KMS-11 (cell line): ENCODE measurements around the gene TRPM6.
"Not testable (repeated sequence)": the region's sequence is repeated elsewhere in the genome, so short reads cannot be mapped to it uniquely, and the experiment has no call there.

Experiments
- H2AFZ ChIP-seq: fragments of 200-600 bp; sonication (generic); 2 replicates; pipeline ENCODE4 v1.6.1; 2016; ENCODE audit warnings: antibody characterized with exemption, mixed run types, low read depth
- H3K27ac ChIP-seq: fragments of 200-600 bp; sonication (generic); 2 replicates; pipeline ENCODE4 v1.6.1; 2016; ENCODE audit warnings: mild to moderate bottlenecking, mixed run types
- H3K27me3 ChIP-seq: fragments of 200-600 bp; sonication (generic); 2 replicates; pipeline ENCODE4 v1.6.1; 2017; ENCODE audit warnings: mild to moderate bottlenecking, low read depth, mixed run types, moderate library complexity; ENCODE audit not compliant: insufficient read depth
- H3K36me3 ChIP-seq: fragments of 200-600 bp; sonication (generic); 2 replicates; pipeline ENCODE4 v1.6.1; 2017; ENCODE audit warnings: mild to moderate bottlenecking, mixed run types; ENCODE audit not compliant: insufficient read depth
- H3K4me1 ChIP-seq: fragments of 200-600 bp; sonication (generic); 2 replicates; pipeline ENCODE4 v1.6.1; 2016; ENCODE audit warnings: mild to moderate bottlenecking, low read depth, mixed run types; ENCODE audit not compliant: poor library complexity, severe bottlenecking
- H3K4me2 ChIP-seq: fragments of 200-600 bp; sonication (generic); 2 replicates; pipeline ENCODE4 v1.7.0; 2016; ENCODE audit warnings: mild to moderate bottlenecking, mixed run types
- H3K4me3 ChIP-seq: fragments of 200-600 bp; sonication (generic); IDR thresholded peaks from 2 replicates; pipeline ENCODE4 v1.6.1; 2017; ENCODE audit warnings: low read depth, low read length, mixed read lengths; ENCODE audit not compliant: insufficient read depth
- H3K79me2 ChIP-seq: fragments of 200-600 bp; sonication (generic); 2 replicates; pipeline ENCODE4 v1.6.1; 2016; ENCODE audit warnings: low read depth, mixed run types; ENCODE audit not compliant: insufficient read depth
- H3K9ac ChIP-seq: fragments of 200-600 bp; sonication (generic); 2 replicates; pipeline ENCODE4 v1.6.1; 2016; ENCODE audit warnings: mild to moderate bottlenecking, mixed run types
- H4K20me1 ChIP-seq: fragments of 200-600 bp; sonication (generic); 2 replicates; pipeline ENCODE4 v1.6.1; 2016; ENCODE audit warnings: mild to moderate bottlenecking, mixed run types; ENCODE audit not compliant: insufficient read depth
- TF ChIP-seq, protein P1 (sequence below): fragments of 200-600 bp; sonication (generic); conservative IDR thresholded peaks from 2 replicates; pipeline ENCODE4 v1.6.1; 2017; ENCODE audit warnings: low read depth, mild to moderate bottlenecking, antibody characterized with exemption, low read length, moderate library complexity, mixed read lengths

The TRPM6 gene

DNA sequence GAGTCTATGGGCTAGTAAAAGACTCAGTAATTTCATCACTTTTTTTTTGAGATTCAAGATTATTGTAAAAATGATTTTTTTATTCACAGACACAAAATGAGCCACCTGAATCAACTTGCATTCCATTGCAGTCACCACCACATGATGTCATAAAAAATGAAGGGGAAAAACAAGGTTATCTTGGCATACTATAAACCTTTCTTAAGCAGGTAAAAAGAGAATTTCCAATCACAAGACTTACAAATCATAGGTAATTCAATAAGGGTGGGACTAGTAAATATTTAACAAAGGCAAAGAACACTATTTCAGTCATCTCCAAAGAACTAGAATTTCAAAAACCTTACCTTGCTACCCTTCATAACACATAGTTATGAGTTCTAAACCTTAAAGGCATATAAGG lies 30.7 kb downstream of the TRPM6 start:
- Histone ChIP-seq H4K20me1 (no peaks in the 10 kb centered on the region), H3K27me3 (no peaks in the 10 kb centered on the region), H3K27ac (no peak overlapping the region), H3K4me1 (peaks cover 6% of the 10 kb centered on the region), H3K4me2 (no peak overlapping the region), H3K36me3 (no peaks in the 10 kb centered on the region), H3K79me2 (no peaks in the 10 kb centered on the region), H3K4me3 (no peak overlapping the region), H2AFZ (no peak overlapping the region), H3K9ac (no peak overlapping the region)
- TF ChIP-seq, protein P1, sequence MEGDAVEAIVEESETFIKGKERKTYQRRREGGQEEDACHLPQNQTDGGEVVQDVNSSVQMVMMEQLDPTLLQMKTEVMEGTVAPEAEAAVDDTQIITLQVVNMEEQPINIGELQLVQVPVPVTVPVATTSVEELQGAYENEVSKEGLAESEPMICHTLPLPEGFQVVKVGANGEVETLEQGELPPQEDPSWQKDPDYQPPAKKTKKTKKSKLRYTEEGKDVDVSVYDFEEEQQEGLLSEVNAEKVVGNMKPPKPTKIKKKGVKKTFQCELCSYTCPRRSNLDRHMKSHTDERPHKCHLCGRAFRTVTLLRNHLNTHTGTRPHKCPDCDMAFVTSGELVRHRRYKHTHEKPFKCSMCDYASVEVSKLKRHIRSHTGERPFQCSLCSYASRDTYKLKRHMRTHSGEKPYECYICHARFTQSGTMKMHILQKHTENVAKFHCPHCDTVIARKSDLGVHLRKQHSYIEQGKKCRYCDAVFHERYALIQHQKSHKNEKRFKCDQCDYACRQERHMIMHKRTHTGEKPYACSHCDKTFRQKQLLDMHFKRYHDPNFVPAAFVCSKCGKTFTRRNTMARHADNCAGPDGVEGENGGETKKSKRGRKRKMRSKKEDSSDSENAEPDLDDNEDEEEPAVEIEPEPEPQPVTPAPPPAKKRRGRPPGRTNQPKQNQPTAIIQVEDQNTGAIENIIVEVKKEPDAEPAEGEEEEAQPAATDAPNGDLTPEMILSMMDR, result no peak

GRCh38 chr9:74855072-74855471 lies 32.6 kb downstream of the TRPM6 start:
- H2AFZ ChIP-seq, result no peak overlapping the region
- H3K36me3 ChIP-seq, result no peaks in the 10 kb centered on the region
- no peak overlapping the region for H3K9ac ChIP-seq
- TF ChIP-seq, protein P1, result no peak
- H3K79me2 ChIP-seq, result no peaks in the 10 kb centered on the region
- H3K4me3 ChIP-seq, result no peak overlapping the region
- peaks cover 6% of the 10 kb centered on the region for H3K4me1 ChIP-seq
- H3K4me2 ChIP-seq, result no peak overlapping the region
- no peaks in the 10 kb centered on the region for H3K27me3 ChIP-seq
- no peak overlapping the region for H3K27ac ChIP-seq
- no peaks in the 10 kb centered on the region for H4K20me1 ChIP-seq

DNA sequence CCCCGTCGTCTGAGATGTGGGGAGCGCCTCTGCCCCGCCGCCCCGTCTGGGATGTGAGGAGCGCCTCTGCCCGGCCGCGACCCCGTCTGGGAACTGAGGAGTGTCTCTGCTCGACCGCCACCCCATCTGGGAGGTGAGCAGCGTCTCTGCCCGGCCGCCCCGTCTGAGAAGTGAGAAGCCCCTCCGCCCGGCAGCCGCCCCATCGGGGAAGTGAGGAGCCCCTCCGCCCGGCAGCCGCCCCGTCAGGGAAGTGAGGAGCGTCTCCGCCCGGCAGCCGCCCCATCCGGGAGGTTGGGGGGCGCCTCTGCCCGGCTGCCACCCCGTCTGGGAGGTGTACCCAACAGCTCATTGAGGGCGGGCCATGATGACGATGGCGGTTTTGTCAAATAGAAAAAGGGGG lies 34.7 kb downstream of the TRPM6 start:
- H3K9ac ChIP-seq, H2AFZ ChIP-seq, H3K27ac ChIP-seq, H3K36me3 ChIP-seq, H3K79me2 ChIP-seq, H3K4me2 ChIP-seq, H3K27me3 ChIP-seq, H3K4me3 ChIP-seq, H4K20me1 ChIP-seq: not testable (repeated sequence)
- H3K4me1 ChIP-seq, result peaks cover 14% of the 10 kb centered on the region

GRCh38 chr9:74848153-74848525 lies 39.6 kb downstream of the TRPM6 start:
- Histone ChIP-seq H3K4me2 (peak overlapping the region; percentile 83), H3K27ac (peak overlapping the region; percentile 13; the same call in 1 of the 2 replicates), H3K9ac (no peak overlapping the region), H4K20me1 (no peaks in the 10 kb centered on the region), H3K27me3 (no peaks in the 10 kb centered on the region), H2AFZ (0 out of 2 replicates have a peak overlapping the region, but pooled peaks have one; percentile 19), H3K36me3 (no peaks in the 10 kb centered on the region), H3K79me2 (no peaks in the 10 kb centered on the region), H3K4me3 (no peak overlapping the region), H3K4me1 (peaks cover 19% of the 10 kb centered on the region)
- TF ChIP-seq, protein P1, result no peak

- Histone ChIP-seq H3K36me3 (no peaks in the 10 kb centered on the region), H2AFZ (0 out of 2 replicates have a peak overlapping the region, but pooled peaks have one; percentile 19), H3K79me2 (no peaks in the 10 kb centered on the region), H3K4me2 (peak overlapping the region; percentile 83), H3K9ac (no peak overlapping the region), H4K20me1 (no peaks in the 10 kb centered on the region), H3K27ac (peak overlapping the region; percentile 13; the same call in 1 of the 2 replicates), H3K4me3 (no peak overlapping the region), H3K27me3 (no peaks in the 10 kb centered on the region), H3K4me1 (peaks cover 19% of the 10 kb centered on the region)
- TF ChIP-seq, protein P1, result no peak
Observed at GRCh38 chr9:74847478-74848152, 40.1 kb downstream of the TRPM6 start.
